Tibial nerve (tissue), 4 donors: ENCODE measurements around the gene DLGAP3.

Source experiments
- CTCF ChIP-seq, 5 experiments: fragments of 200-600 bp in 3 of 5; fragments of 450-650 bp in 2 of 5; sonication (generic) in 3 of 5; IDR thresholded peaks; one replicate each; pipeline ENCODE4 v1.5.1; 2016 to 2019; ENCODE audit warnings: antibody characterized with exemption in 5 of 5, mild to moderate bottlenecking in 3 of 5, moderate library complexity in 2 of 5
- EP300 ChIP-seq, 2 donors: sonication (generic); formaldehyde crosslinking; IDR thresholded peaks; one replicate each; pipeline ENCODE4 v1.6.1; 2017; ENCODE audit warnings: antibody characterized with exemption in 2 of 2, mild to moderate bottlenecking in 1 of 2
- POLR2A ChIP-seq, 2 donors: fragments of 450-650 bp; IDR thresholded peaks; one replicate each; pipeline ENCODE4 v1.6.1; 2017; ENCODE audit warnings: antibody characterized with exemption in 2 of 2, mild to moderate bottlenecking in 2 of 2, moderate library complexity in 2 of 2

DNA sequence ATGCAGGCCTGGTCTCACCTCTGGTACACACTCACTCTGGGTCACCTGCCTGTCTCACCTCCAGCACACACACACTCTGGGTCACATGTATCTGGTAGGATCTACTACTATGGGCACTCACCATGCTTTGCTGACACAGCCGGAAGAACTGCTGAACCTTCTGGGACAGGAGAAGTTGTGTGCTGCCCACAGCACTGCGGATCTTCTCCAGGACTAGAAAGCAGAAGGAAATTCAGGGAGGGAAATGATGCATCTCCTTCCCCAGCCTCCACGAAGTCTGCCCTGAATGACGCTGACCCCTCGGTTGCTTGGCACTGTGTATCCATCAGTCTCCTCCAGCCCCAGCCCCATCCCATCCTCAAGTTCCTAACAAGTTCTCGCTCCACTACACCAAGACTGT lies 62.0 kb downstream of the DLGAP3 start:
- TF ChIP-seq CTCF (IDR thresholded peaks at IDR 0.05), result no peak
- TF ChIP-seq EP300 (IDR thresholded peaks at IDR 0.05), result no peak
- no peak for TF ChIP-seq POLR2A (IDR thresholded peaks at IDR 0.05)
